Astrocyte (in vitro differentiated cells and primary cell): ENCODE data around the gene TEC.

Source experiments
- CTCF ChIP-seq: IDR thresholded peaks from 2 replicates; pipeline ENCODE4 v1.5.1; 2011; ENCODE audit warnings: low read depth, mild to moderate bottlenecking, inconsistent platforms, low read length, moderate library complexity; ENCODE audit not compliant: insufficient read depth
- EZH2 ChIP-seq: IDR thresholded peaks from 2 replicates; pipeline ENCODE4 v1.6.1; 2012; ENCODE audit warnings: mild to moderate bottlenecking, low read length, inconsistent platforms; ENCODE audit not compliant: insufficient read depth

DNA sequence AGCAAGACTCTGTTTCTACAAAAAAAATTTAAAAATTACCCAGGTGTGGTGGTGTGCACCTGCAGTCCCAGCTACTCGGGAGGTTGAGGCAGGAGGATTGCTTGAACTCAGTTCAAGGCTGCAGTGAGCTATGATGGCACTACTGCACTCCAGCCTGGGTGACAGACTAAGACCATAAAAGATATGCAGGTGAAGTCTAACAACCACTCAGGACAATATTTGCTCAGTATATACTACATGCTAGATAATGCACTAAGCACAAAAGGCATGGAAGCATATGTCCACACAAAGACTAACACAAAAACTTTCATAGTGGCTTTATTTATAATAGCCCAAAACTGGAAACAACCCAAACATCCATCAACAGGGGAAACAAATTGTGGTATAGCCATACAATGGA is 77.9 kb downstream of the TEC start:
- TF ChIP-seq CTCF (no peak), EZH2 (no peak)
